HepG2 (cell line): ENCODE results near the gene CCL22. TPM values are rescaled to one million over a fixed set of nuclear protein-coding genes. Genes with fewer than 3 reads are reported as not detected.

Experiments used
- ATAC-seq: fragments of 200-7000 bp; cut with Tn5 transposase; 3 replicates; pipeline ENCODE4 v1.9.1; 2020; ENCODE audit warnings: mild to moderate bottlenecking, moderate library complexity
- BruUV-seq: library from RNA; stranded (reverse); fragments of 400-500 nt; replicated peaks from 2 replicates; lab custom pipeline; 2021; lab: Mats Ljungman, UMichigan
- CTCF ChIA-PET: fragments of 300-600 bp; formaldehyde crosslinking; extraction: SDS; loops from one replicate; lab custom pipeline; 2021; ENCODE audit warnings: low total read pairs, inconsistent platforms, low intra/inter-chr PET ratio; lab: Yijun Ruan, JAX
- POLR2A ChIA-PET: fragments of 350-600 bp; sonication (Branson Sonifier 250); formaldehyde crosslinking; loops from one replicate; lab custom pipeline; 2020; ENCODE audit warnings: antibody characterized with exemption, inconsistent platforms; lab: Yijun Ruan, JAX
- DNase-seq: peaks from one replicate; pipeline ENCODE4 v3.0.0-alpha.2; 2015; ENCODE audit warnings: low spot score
- FAIRE-seq: peaks from 3 replicates; lab custom pipeline; 2011; peaks lifted over from hg19 to GRCh38; lab: Jason Lieb, UNC
- H2AFZ ChIP-seq: one replicate; pipeline ENCODE4 v1.6.1; 2011; ENCODE audit warnings: low read length, inconsistent platforms
- H3K27ac ChIP-seq: fragments of 300-600 bp; 3 replicates; pipeline ENCODE4 v1.8.0; 2011; ENCODE audit warnings: mixed run types, mild to moderate bottlenecking, mixed read lengths, low read length, inconsistent platforms; ENCODE audit not compliant: insufficient read depth; ENCODE audit errors: extremely low read length
- H3K27me3 ChIP-seq, 2 experiments: fragments of 200-600 bp in 1 of 2; 2 replicates in 1 of 2; 3 replicates in 1 of 2; pipeline versions ENCODE4 v1.6.0 to v1.8.0; 2011; ENCODE audit warnings: low read length in 2 of 2, mild to moderate bottlenecking in 2 of 2, moderate library complexity in 2 of 2, inconsistent platforms in 1 of 2; ENCODE audit not compliant: insufficient read depth in 2 of 2, control insufficient read depth in 1 of 2
- H3K36me3 ChIP-seq, 2 experiments: fragments of 200-600 bp in 1 of 2; replicated peaks in 1 of 2; 2 replicates in 1 of 2; 3 replicates in 1 of 2; pipeline versions ENCODE4 v1.5.1 to v1.8.0; 2011; ENCODE audit warnings: low read length in 2 of 2, inconsistent platforms in 1 of 2; ENCODE audit not compliant: insufficient read depth in 2 of 2, control insufficient read depth in 1 of 2
- H3K4me1 ChIP-seq: 2 replicates; pipeline ENCODE4 v1.5.1; 2012; ENCODE audit warnings: low read length, inconsistent platforms; ENCODE audit not compliant: insufficient read depth
- H3K4me2 ChIP-seq: 2 replicates; pipeline ENCODE4 v1.6.0; 2011; ENCODE audit warnings: low read depth, low read length, inconsistent platforms
- H3K4me3 ChIP-seq, 3 experiments: fragments of 200-600 bp in 1 of 3; sonication (generic), shearing (Covaris generic) in 1 of 3; replicated peaks in 1 of 3; 2 replicates each; pipeline ENCODE4 v1.5.1; 2011 to 2016; ENCODE audit warnings: low read length in 3 of 3, inconsistent platforms in 2 of 3, low read depth in 2 of 3, mild to moderate bottlenecking in 2 of 3, control low read depth in 1 of 3, mixed read lengths in 1 of 3; ENCODE audit not compliant: insufficient read depth in 1 of 3
- H3K79me2 ChIP-seq: one replicate; pipeline ENCODE4 v1.6.1; 2011; ENCODE audit warnings: low read length, inconsistent platforms; ENCODE audit not compliant: insufficient read depth
- H3K9ac ChIP-seq: 2 replicates; pipeline ENCODE4 v1.6.0; 2011; ENCODE audit warnings: mild to moderate bottlenecking, low read depth, low read length, inconsistent platforms; ENCODE audit not compliant: insufficient read depth
- H3K9me3 ChIP-seq: 2 replicates; pipeline ENCODE4 v1.5.1; 2012; ENCODE audit warnings: mild to moderate bottlenecking, low read length
- H4K20me1 ChIP-seq: 2 replicates; pipeline ENCODE4 v1.6.0; 2011; ENCODE audit warnings: inconsistent platforms, mild to moderate bottlenecking, low read length, moderate library complexity; ENCODE audit not compliant: insufficient read depth
- CSRNP1 ChIP-seq: sonication (generic); formaldehyde crosslinking; IDR thresholded peaks from 2 replicates; pipeline ENCODE4 v1.8.1; 2023; ENCODE audit warnings: mild to moderate bottlenecking, missing genetic modification reagents
- FOXC1 ChIP-seq: sonication (generic); formaldehyde crosslinking; IDR thresholded peaks from 2 replicates; pipeline ENCODE4 v1.8.0; 2022; ENCODE audit warnings: mild to moderate bottlenecking, missing genetic modification reagents, borderline replicate concordance
- GPN1 ChIP-seq: sonication (generic); formaldehyde crosslinking; IDR thresholded peaks from 2 replicates; pipeline ENCODE4 v1.5.1; 2020; ENCODE audit warnings: missing genetic modification reagents, borderline replicate concordance
- IRF1 ChIP-seq: sonication (generic); formaldehyde crosslinking; IDR thresholded peaks from 2 replicates; pipeline ENCODE4 v1.4.0; 2020; ENCODE audit warnings: low read depth, mild to moderate bottlenecking, missing genetic modification reagents
- PCBP2 ChIP-seq: fragments of 200-400 bp; formaldehyde crosslinking; optimal IDR thresholded peaks from 2 replicates; pipeline ENCODE3; 2018; ENCODE audit warnings: low read length, low read depth; ENCODE audit not compliant: poor library complexity, severe bottlenecking
- PHB2 ChIP-seq: fragments of 450-650 bp; IDR thresholded peaks from 2 replicates; pipeline ENCODE4 v1.6.1; 2018; ENCODE audit not compliant: partially characterized antibody
- PPARG ChIP-seq: conservative IDR thresholded peaks from 2 replicates; pipeline ENCODE4 v1.6.1; 2016; ENCODE audit warnings: missing biosample characterization, missing genetic modification reagents
- SMC3 ChIP-seq: IDR thresholded peaks from 2 replicates; pipeline ENCODE4 v1.6.1; 2011; ENCODE audit warnings: low read length, improper control_type of control experiment
- SNAPC5 ChIP-seq: sonication (generic); formaldehyde crosslinking; IDR thresholded peaks from 2 replicates; pipeline ENCODE4 v1.8.1; 2023; ENCODE audit warnings: mild to moderate bottlenecking, missing genetic modification reagents, borderline replicate concordance
- SNRNP70 ChIP-seq: fragments of 200-400 bp; formaldehyde crosslinking; IDR thresholded peaks from 2 replicates; pipeline ENCODE4 v1.6.1; 2017; ENCODE audit warnings: mild to moderate bottlenecking, low read depth, low read length, moderate library complexity
- SYNCRIP ChIP-seq: fragments of 200-400 bp; formaldehyde crosslinking; IDR thresholded peaks from 2 replicates; pipeline ENCODE4 v1.6.1; 2018; ENCODE audit warnings: mild to moderate bottlenecking, low read depth, low read length; ENCODE audit not compliant: insufficient read depth
- THAP11 ChIP-seq: IDR thresholded peaks from 2 replicates; pipeline ENCODE4 v1.6.1; 2016; ENCODE audit warnings: missing biosample characterization, missing genetic modification reagents
- U2AF2 ChIP-seq: fragments of 200-400 bp; formaldehyde crosslinking; IDR thresholded peaks from 2 replicates; pipeline ENCODE4 v1.6.1; 2017; ENCODE audit warnings: low read depth, mild to moderate bottlenecking, low read length
- YEATS4 ChIP-seq: sonication (generic); formaldehyde crosslinking; IDR thresholded peaks from 2 replicates; pipeline ENCODE4 v1.4.0; 2020; ENCODE audit warnings: missing genetic modification reagents, borderline replicate concordance
- ZNF275 ChIP-seq: sonication (generic); formaldehyde crosslinking; IDR thresholded peaks from 2 replicates; pipeline ENCODE4 v1.8.0; 2022; ENCODE audit warnings: missing genetic modification reagents, mild to moderate bottlenecking, inconsistent platforms, borderline replicate concordance
- ZNF75D ChIP-seq: sonication (generic); formaldehyde crosslinking; IDR thresholded peaks from 2 replicates; pipeline ENCODE4 v1.8.1; 2023; ENCODE audit warnings: missing genetic modification reagents, mild to moderate bottlenecking, borderline replicate concordance
- ZUFSP ChIP-seq: sonication (generic); formaldehyde crosslinking; IDR thresholded peaks from 2 replicates; pipeline ENCODE4 v1.9.0; 2021; ENCODE audit warnings: missing genetic modification reagents, mild to moderate bottlenecking, borderline replicate concordance
- WGBS: methylation state at CpG from one replicate; pipeline ENCODE4 v1.1.6; 2017; ENCODE audit warnings: low lambda C conversion rate; 5-methylcytosine and 5-hydroxymethylcytosine counted together
- in situ Hi-C: cut with HindIII; loops from 2 replicates; pipeline ENCODE4 v1.10.0; 2017; ENCODE audit warnings: low pct_unique_long_range_greater_than_20kb; ENCODE audit not compliant: extremely low pct_ligation_motif_present
- intact Hi-C: fragments of 100-400 bp; cut with micrococcal nuclease; formaldehyde crosslinking; loops from one replicate; pipeline ENCODE4 v1.10.0; 2022; ENCODE audit not compliant: unreplicated experiment
- polyA plus RNA-seq, 8 experiments: library from polyadenylated mRNA; depleted of rRNA in 3 of 8; stranded (reverse) in 7 of 8; unstranded in 1 of 8; fragments of >200 nt; fragmentation: Illumina TruSeq in 4 of 8; extraction: Trizol in 4 of 8; gene quantifications; 2 replicates each; pipeline versions ENCODE4 v1.2.1 to v1.2.3, GENCODE V29; 2011 to 2016; ENCODE audit warnings: low read depth in 4 of 8, missing spikeins in 1 of 8, mixed read lengths in 1 of 8; ENCODE audit not compliant: insufficient read depth in 1 of 8
- total RNA-seq, 5 experiments: library from RNA; depleted of rRNA; stranded (reverse); fragments of >200 nt; fragmentation: Illumina TruSeq; extraction: Trizol; gene quantifications; 2 replicates each; pipeline ENCODE4 v1.2.3, GENCODE V29; 2016; ENCODE audit warnings: low read depth in 1 of 5

CCL22 gene
- total and polyA plus RNA-seq, 2 of the 13 experiments (the other 11 are each of a cell fraction or from before 2014, with no cell fraction given), result not detected

- H3K79me2 ChIP-seq, result no peaks in the 10 kb centered on the region
- ChIA-PET POLR2A (interaction anchor here (1.5 to 1.8 kb wide), 2 partner anchors 27 to 28 kb away, joined by 3 to 14 read pairs; partner anchors contain the start of gene CX3CL1), CTCF (no interaction called here)
- FAIRE-seq (no peak), DNase-seq (no peak), ATAC-seq (no peak)
- intact Hi-C loops, result no loop called here
- H3K4me3 ChIP-seq, result no peak overlapping the region
- peaks cover 2 to 18% of the 10 kb centered on the region in 2 experiments; a peak in 3 of 5 replicates for H3K27me3 ChIP-seq
- in situ Hi-C loops, result no loop called here
- BruUV-seq, result no TSS peak
- peaks cover 36% of the 10 kb centered on the region for H3K4me1 ChIP-seq
- H3K36me3 ChIP-seq, result no peaks in the 10 kb centered on the region
- no peak overlapping the region for H3K27ac ChIP-seq
- no peaks in the 10 kb centered on the region for H3K9me3 ChIP-seq
- no peak overlapping the region for H3K4me2 ChIP-seq
- H4K20me1 ChIP-seq, result no peaks in the 10 kb centered on the region
- no peak overlapping the region for H3K9ac ChIP-seq
- H2AFZ ChIP-seq, result no peak overlapping the region
- WGBS, result 50% methylated on average over 2 of the region's 2 CpGs
- TF ChIP-seq GPN1 (CRISPR knock-in tag), result no peak
- no peak for TF ChIP-seq U2AF2
- TF ChIP-seq PPARG, result no peak
- no peak for TF ChIP-seq YEATS4 (CRISPR knock-in tag)
- no peak for TF ChIP-seq SNRNP70
- no peak for TF ChIP-seq PHB2
- TF ChIP-seq ZUFSP (CRISPR knock-in tag), result no peak
- no peak for TF ChIP-seq FOXC1 (CRISPR knock-in tag)
- no peak for TF ChIP-seq SMC3
- TF ChIP-seq ZNF275, result no peak
- TF ChIP-seq THAP11 (CRISPR knock-in tag), result no peak
- no peak for TF ChIP-seq SYNCRIP
- TF ChIP-seq IRF1 (CRISPR knock-in tag), result no peak
- no peak for TF ChIP-seq CSRNP1 (CRISPR knock-in tag)
- TF ChIP-seq ZNF75D (CRISPR knock-in tag), result no peak
- TF ChIP-seq PCBP2, result no peak
- TF ChIP-seq SNAPC5 (CRISPR knock-in tag), result no peak
Observed at GRCh38 chr16:57345021-57345420, 13.6 kb upstream of the CCL22 start.
